HK-2 (cell line): ENCODE results near the gene TMEM218.

ENCODE experiments used
- DNase-seq: peaks from one replicate; pipeline ENCODE4 v3.0.0-alpha.2; 2018; ENCODE audit not compliant: unreplicated experiment

TMEM218 gene

GRCh38 chr11:125111343-125112207 lies at the start of gene TMEM218:
TMEM218 (minus strand) TSS chr11:125111626; CDS start chr11:125102241, 9,385 bp downstream.
- peak; percentile 95 for DNase-seq

GRCh38 chr11:125157953-125158680 lies 46.7 kb upstream of the TMEM218 start:
- no peak for DNase-seq

- no peak for DNase-seq
Observed at GRCh38 chr11:125157118-125157733, 45.8 kb upstream of the TMEM218 start.

GRCh38 chr11:125156346-125157117 lies 45.1 kb upstream of the TMEM218 start:
- no peak for DNase-seq

GRCh38 chr11:125155767-125156166 lies 44.3 kb upstream of the TMEM218 start:
- no peak for DNase-seq

- no peak for DNase-seq
Observed at GRCh38 chr11:125155100-125155444, 43.6 kb upstream of the TMEM218 start.

- DNase-seq: no peak
Observed at GRCh38 chr11:125154378-125155099, 43.1 kb upstream of the TMEM218 start.

GRCh38 chr11:125153837-125154236 lies 42.4 kb upstream of the TMEM218 start:
- DNase-seq: no peak

GRCh38 chr11:125148743-125149142 lies 37.3 kb upstream of the TMEM218 start:
- DNase-seq: no peak

GRCh38 chr11:125148011-125148410 lies 36.6 kb upstream of the TMEM218 start:
- DNase-seq: no peak

GRCh38 chr11:125147280-125147679 lies 35.9 kb upstream of the TMEM218 start:
- no peak for DNase-seq

- no peak for DNase-seq
Observed at GRCh38 chr11:125146232-125146631, 34.8 kb upstream of the TMEM218 start.

GRCh38 chr11:125141686-125142535 lies 30.5 kb upstream of the TMEM218 start:
- peak; percentile 46 for DNase-seq

- no peak for DNase-seq
Observed at GRCh38 chr11:125141178-125141577, 29.8 kb upstream of the TMEM218 start.

GRCh38 chr11:125140233-125140632 lies 28.8 kb upstream of the TMEM218 start:
- DNase-seq: no peak

GRCh38 chr11:125139778-125140177 lies 28.4 kb upstream of the TMEM218 start:
- DNase-seq: no peak

GRCh38 chr11:125138966-125139365 lies 27.5 kb upstream of the TMEM218 start:
- no peak for DNase-seq

GRCh38 chr11:125136001-125136400 lies 24.6 kb upstream of the TMEM218 start:
- no peak for DNase-seq

- no peak for DNase-seq
Observed at GRCh38 chr11:125132596-125132995, 21.2 kb upstream of the TMEM218 start.

GRCh38 chr11:125132071-125132470 lies 20.6 kb upstream of the TMEM218 start:
- no peak for DNase-seq
